GDM1 (cell line): Measurements from ENCODE around the gene IL21R.

Source experiments
- DNase-seq: peaks from one replicate; lab custom pipeline; 2025; lab: John Stamatoyannopoulos, UW

IL21R gene

DNA sequence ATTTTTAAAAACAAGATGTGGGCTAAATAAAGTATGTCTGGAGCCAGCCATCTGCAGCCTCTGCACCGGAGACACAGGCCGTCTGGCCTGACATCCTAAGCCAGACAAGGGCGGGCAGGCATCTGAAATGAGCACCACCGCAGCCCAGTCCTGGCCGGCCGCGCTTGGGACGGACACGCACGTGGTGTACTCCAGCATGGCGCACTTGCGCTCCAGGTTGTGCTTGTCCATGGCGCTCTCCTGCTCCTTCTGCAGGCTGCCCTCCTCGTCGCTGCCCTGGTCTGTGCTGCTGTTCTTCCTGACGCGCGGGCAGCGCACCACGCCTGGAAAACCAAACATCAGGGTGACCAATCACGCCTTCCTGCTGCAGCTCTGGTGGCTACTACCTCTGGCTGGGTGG is 87.4 kb downstream of the IL21R start:
- no peak for DNase-seq

DNA sequence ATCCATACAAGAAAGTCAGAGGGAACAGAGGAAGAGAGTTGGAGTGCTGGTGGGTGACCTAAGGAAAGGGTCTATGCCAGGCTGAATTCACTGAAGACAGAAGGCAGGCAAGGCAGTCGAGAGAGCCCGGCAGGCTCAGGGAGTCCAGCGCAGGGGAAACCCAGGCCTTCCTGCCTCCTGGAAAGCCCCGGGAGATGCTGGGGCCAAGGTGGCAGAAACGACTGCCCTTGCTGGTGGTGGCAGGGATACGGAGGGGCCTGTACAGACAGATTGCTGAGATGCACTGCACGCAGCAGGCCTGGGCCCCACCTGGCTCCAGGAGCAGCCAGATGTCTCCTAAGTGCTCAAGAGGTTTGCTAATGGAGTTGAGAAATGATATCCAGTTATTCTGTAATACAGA is 87.9 kb downstream of the IL21R start:
- no peak for DNase-seq

DNA sequence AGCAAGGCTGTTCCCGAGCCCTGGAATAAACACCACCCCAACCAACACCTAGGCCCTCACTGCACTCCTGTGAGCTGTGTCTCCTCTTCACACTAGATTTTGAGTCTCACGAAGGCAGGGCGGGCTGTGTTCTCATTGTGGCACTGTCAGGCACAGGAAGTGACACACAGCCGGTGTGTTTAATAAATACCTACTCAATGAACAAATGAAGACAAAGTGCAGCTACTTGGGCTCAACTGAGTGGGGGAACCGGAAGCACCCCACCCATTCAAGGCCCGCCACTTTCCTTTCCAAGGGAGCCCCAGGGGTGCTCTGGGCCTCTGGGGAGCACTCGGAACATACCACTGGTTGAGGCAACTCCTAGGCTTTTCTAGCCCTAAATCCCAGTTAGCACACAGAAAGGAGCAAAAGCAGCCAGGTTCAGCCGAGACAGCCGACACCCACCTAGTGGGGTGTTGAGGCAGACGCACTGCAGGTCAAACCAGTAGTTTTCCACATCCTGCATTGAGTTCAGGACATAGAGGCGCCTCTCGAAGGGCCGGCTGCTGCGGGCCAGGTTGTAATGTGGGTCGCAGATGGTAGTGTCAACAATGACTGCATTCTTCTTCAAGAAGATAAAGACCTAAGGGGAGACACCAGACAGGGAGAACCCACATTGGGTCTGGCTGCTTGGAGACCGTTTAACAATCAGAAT is 90.1 kb downstream of the IL21R start:
- DNase-seq = no peak

DNA sequence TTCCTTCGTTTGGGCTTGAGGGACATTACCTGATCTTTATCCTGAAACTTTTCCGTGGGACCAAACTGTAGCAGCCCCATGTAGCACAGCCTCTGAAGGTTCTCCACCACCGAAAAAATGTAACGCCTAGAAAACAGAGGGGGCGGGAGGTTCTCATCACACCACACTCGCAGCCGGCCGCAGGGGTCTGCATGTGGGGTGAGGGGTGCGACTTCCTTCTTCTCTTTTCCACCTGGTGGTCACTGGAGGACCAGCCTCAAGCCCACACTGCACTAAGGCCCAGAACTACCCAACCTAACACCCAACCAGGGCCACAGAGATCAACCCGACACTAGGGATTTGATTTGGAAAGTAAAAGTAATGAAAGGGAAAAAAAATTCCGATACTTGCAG is 90.6 kb downstream of the IL21R start:
- DNase-seq = no peak

DNA sequence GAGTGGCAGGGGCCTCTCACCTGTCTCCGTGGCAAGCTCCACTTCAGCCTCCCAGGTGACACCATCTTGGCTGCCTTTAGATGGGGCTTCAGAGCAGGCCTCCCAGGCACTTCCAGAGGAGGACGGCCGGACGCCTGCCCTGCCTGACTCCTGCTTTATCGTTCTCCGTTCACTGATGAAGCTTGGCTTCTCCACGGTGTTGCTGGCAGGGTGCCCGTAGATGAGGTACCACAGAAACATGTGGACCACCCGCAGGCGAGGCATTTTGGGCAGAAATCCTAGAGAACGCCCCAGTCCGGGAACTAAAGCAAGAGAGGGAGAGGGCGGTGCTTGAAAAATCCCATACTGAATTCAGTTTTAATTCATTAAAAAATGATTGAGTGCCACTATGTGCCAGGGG is 93.2 kb downstream of the IL21R start:
- DNase-seq = no peak

DNA sequence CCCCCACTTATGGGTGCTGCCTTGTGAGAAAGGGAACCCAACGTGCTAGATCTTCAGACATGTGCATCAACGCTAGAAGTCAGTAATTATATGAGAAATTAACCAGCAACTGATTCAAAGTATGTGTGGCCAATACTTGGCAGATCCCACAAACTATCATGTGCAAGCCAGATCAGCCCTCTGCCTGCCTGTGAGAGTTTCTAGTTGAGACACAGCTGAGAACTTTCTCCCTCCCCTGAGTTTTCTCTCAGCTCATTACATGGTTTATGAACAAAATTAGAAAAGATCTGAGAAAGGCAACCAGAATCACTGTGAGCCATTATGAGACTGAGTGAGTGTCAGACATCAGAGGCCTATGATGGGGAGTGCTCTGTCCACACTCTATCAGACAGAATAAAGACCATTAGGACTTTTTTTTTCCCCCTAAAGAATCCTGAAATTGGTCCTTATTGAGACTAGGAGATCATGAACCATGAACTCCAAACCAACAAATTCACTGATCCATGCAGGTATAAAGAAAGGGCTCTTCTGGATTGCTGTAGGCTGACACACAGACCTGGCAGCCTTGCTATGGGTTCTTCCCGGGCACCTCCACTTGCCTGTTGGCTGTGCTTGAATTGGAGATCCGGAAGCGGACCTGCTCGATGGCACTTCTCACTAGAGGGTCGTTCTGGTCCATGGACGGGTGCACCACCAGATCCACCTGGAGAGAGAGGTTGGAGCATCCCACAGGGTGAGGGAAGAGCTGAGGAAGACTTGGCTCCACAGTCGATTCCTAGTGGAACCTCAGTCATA is 96.3 kb downstream of the IL21R start:
- DNase-seq = no peak

DNA sequence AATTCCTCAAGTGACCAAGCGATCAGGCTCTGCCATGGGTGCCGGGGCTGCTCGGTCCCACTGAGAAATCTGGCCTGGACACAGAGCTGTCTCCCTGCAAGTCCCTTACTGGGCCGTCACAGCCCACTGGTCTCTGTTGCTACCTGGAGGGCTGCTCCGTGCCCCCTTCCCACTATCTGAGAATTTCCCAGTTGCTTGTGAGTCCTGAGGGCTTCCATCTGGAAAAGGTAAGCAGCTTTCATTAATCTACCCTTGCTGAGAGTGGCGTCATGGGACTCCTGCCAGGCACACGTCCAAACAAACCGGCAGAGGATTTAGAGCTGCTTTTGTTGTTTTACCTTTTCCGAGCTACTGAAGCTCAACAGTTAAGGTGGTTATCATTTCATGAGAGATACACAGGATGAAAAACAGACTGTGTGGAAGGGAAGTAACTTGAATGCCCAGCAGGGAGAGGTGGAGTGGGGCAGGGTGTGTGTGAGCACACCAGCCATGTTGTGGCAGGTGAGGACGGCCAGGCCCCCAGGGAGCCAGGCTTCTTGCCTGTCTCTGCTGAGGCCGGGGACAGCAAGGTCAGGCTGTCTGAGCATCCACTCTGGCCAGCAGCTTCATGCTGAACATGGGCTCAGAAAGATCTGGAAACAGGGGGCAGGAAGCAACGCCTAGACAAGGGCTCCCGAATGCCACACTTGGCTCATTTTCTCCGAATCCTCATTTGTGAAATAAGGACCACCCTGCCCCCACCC is 97.1 kb downstream of the IL21R start:
- no peak for DNase-seq

DNA sequence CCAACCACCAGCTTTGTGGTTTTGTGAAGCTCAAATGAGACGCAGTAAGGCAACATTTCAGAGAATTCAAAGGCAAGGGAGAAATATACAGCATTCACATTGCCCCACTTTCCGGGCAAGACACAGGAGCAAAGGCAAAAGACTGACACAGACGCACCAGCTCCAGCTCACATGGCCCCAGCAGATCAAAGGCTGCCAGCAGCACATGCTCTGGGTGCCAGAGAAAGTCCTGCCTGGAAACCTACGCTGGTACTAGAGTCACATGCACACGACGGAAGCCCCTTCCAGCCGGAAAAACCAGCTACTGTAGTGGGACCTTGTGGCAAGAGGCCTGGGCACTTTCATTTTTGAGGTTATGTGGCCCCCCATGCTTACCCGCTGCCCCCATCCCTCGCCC is 97.7 kb downstream of the IL21R start:
- no peak for DNase-seq

DNA sequence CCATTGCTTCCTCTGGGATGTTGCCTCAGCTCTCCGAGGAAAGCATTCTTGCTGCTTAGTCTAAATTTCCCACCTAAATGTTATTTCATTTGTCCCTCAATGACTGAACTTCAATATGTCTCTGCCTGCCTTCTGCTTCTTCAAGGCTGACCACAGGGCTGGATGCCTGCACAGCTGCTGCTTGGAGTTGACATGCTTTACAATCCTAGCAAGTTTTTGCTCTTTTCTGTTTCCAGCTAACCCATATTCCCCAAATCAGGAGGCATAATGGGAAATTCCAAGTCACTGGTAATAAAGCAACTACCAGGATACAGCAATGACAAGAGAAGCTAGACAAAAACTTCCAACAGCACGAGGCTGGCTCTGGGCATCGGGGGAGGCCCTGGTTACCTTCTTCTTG is 98.8 kb downstream of the IL21R start:
- no peak for DNase-seq
